NCI-H446 treated with DMSO at 0.1 percent for 48 hours (cell line): Measurements from ENCODE around the gene DTNBP1.

Experiments
- DNase-seq: peaks from one replicate; lab custom pipeline; 2025; lab: John Stamatoyannopoulos, UW

DTNBP1 gene

GRCh38 chr6:15501826-15502445, 160.9 kb downstream of the DTNBP1 start:
- no peak for DNase-seq

GRCh38 chr6:15500901-15501825, 161.7 kb downstream of the DTNBP1 start:
- no peak for DNase-seq

- DNase-seq, result no peak
Observed at GRCh38 chr6:15500078-15500740, 162.6 kb downstream of the DTNBP1 start.

- DNase-seq, result no peak
Observed at GRCh38 chr6:15499591-15499990, 163.2 kb downstream of the DTNBP1 start.

GRCh38 chr6:15499125-15499524, 163.7 kb downstream of the DTNBP1 start:
- DNase-seq, result no peak

- no peak for DNase-seq
Observed at GRCh38 chr6:15498640-15499039, 164.2 kb downstream of the DTNBP1 start.

GRCh38 chr6:15496345-15497131, 166.3 kb downstream of the DTNBP1 start:
- no peak for DNase-seq

- no peak for DNase-seq
Observed at GRCh38 chr6:15495375-15495901, 167.4 kb downstream of the DTNBP1 start.

GRCh38 chr6:15493437-15494168, 169.2 kb downstream of the DTNBP1 start:
- DNase-seq, result no peak

GRCh38 chr6:15491986-15492269, 170.9 kb downstream of the DTNBP1 start:
- no peak for DNase-seq

GRCh38 chr6:15491255-15491985, 171.4 kb downstream of the DTNBP1 start:
- DNase-seq, result no peak

GRCh38 chr6:15490242-15491100, 172.4 kb downstream of the DTNBP1 start:
- no peak for DNase-seq

GRCh38 chr6:15489261-15489962, 173.4 kb downstream of the DTNBP1 start:
- no peak for DNase-seq

GRCh38 chr6:15487262-15487661, 175.6 kb downstream of the DTNBP1 start:
- DNase-seq, result no peak

- DNase-seq, result no peak
Observed at GRCh38 chr6:15485936-15486335, 176.9 kb downstream of the DTNBP1 start.

GRCh38 chr6:15484821-15485220, 178.0 kb downstream of the DTNBP1 start:
- DNase-seq, result no peak

- DNase-seq, result no peak
Observed at GRCh38 chr6:15484140-15484539, 178.7 kb downstream of the DTNBP1 start.

- DNase-seq, result no peak
Observed at GRCh38 chr6:15483060-15483459, 179.8 kb downstream of the DTNBP1 start.
